Sciatic nerve (tissue), 2 donors: Measurements from ENCODE around the gene HFM1. TPM values are rescaled to one million over a fixed set of nuclear protein-coding genes. Genes with fewer than 3 reads are reported as not detected.
"Not testable (repeated sequence)": the region's sequence is repeated elsewhere in the genome, so short reads cannot be mapped to it uniquely, and the experiment has no call there.

Experiments used
- ATAC-seq: fragments of 200-7000 bp; cut with Tn5 transposase; one replicate; pipeline ENCODE4 v1.9.1; 2020; ENCODE audit warnings: mild to moderate bottlenecking, moderate library complexity
- DNase-seq: peaks from one replicate; pipeline ENCODE4 v3.0.0-alpha.2; 2020; ENCODE audit warnings: low spot score
- intact Hi-C: fragments of 100-400 bp; cut with DNase I; formaldehyde crosslinking; loops from one replicate; pipeline ENCODE4 v1.14.2; 2022
- total RNA-seq: library from RNA; stranded (reverse); fragmentation: NEBNext Ultra II Directional; extraction: Animal tissue kit (Norgen Biotek cat#: 25700); gene quantifications from one replicate; pipeline ENCODE4 v1.2.1, GENCODE V29; 2021
- donor health status: DM: no; HTN: no; CAD: no.
- donor health status: DM: no; HTN: no; CAD: no.

Gene HFM1, protein sequence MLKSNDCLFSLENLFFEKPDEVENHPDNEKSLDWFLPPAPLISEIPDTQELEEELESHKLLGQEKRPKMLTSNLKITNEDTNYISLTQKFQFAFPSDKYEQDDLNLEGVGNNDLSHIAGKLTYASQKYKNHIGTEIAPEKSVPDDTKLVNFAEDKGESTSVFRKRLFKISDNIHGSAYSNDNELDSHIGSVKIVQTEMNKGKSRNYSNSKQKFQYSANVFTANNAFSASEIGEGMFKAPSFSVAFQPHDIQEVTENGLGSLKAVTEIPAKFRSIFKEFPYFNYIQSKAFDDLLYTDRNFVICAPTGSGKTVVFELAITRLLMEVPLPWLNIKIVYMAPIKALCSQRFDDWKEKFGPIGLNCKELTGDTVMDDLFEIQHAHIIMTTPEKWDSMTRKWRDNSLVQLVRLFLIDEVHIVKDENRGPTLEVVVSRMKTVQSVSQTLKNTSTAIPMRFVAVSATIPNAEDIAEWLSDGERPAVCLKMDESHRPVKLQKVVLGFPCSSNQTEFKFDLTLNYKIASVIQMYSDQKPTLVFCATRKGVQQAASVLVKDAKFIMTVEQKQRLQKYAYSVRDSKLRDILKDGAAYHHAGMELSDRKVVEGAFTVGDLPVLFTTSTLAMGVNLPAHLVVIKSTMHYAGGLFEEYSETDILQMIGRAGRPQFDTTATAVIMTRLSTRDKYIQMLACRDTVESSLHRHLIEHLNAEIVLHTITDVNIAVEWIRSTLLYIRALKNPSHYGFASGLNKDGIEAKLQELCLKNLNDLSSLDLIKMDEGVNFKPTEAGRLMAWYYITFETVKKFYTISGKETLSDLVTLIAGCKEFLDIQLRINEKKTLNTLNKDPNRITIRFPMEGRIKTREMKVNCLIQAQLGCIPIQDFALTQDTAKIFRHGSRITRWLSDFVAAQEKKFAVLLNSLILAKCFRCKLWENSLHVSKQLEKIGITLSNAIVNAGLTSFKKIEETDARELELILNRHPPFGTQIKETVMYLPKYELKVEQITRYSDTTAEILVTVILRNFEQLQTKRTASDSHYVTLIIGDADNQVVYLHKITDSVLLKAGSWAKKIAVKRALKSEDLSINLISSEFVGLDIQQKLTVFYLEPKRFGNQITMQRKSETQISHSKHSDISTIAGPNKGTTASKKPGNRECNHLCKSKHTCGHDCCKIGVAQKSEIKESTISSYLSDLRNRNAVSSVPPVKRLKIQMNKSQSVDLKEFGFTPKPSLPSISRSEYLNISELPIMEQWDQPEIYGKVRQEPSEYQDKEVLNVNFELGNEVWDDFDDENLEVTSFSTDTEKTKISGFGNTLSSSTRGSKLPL (N-terminal part only)
- 2.3 TPM for total RNA-seq

DNA sequence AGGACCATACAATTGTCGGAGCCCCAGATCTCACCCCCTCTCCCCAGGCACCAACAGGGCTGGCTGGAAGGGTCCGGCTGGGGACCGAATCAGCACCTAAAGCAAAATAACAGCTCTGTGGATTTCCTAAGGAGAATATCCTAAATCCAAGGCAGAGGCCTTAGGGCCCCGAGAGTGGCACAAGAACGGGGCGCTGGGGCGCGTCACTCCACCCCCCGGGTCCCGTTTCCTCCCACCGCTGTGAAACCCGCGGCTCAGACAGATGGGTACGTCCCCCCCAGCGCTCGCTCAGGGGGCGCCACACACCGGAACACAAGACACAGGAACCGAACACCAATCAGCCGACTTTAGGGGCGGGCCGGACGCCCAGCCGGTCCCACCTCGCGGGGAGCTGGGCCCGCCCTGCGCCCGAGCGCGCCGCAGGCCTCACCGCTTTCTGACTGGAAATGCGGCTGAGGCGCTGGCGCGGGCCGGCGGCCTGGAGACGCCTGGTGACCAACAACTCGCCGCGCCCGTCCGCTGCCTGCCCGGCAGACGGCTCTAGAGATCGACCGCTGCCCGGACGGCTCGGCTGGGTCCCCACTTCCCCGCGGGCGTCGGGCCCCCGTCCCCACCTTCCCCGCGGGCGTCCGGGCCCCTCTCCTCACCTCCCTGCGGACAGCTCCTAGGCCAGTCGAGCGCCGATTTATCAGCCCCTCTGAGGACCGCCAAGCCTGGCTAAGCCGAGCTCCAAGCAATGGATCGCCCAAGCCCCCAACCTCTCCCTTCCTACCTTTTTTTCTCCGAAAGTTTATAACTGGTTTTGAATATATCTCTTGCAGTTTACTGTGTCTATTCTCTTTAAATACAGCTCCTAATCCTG lies at the start of gene HFM1:
TSS of gene HFM1 (minus strand) at position 687 of the 862 bp plus-strand sequence. CDS start 3,755 bp downstream, outside the sequence.
- ATAC-seq (peak; percentile 97), DNase-seq (peak; percentile 83)
- intact Hi-C loops = no loop called here

DNA sequence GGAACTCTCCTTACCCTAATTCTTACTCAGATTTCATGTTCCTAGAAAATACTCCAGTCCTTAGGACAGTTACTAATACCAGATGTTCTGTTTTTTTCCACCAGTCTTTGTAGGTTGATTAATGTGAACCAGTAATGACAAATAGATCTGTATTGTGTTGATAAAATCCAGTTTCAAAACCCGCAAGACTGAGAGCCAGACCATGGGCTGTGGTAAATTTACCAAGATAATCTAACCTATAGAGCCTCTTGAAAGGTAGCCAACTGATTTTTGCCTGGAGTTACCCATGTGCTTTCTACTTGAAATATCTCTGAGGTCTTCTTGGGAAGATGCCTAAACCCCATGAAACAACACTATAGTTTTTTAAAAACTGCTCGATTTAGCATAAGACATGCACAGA lies 49.5 kb upstream of the HFM1 start:
- ATAC-seq = no peak
- no peak for DNase-seq
- intact Hi-C loops = no loop called here

DNA sequence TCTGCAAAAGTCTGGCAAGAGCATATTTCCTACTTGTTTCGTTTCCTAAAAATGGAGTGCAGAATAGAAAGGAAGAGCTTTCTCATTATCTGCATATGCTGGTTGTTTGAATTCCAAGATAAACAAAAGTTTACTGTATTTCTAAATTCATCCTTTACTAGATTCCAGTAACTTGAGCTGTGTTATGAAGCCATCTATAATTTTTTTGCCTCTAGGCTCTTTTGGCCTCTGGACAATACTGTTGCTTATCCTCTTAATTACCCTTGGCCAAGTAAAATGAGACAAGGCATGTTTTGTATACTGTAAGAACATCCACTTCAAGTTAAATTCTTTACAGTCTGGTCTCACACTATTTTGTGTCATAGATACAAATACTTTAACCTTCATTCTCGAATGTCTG lies 45.6 kb upstream of the HFM1 start:
- no peak for ATAC-seq
- intact Hi-C loops = no loop called here
- DNase-seq = no peak

DNA sequence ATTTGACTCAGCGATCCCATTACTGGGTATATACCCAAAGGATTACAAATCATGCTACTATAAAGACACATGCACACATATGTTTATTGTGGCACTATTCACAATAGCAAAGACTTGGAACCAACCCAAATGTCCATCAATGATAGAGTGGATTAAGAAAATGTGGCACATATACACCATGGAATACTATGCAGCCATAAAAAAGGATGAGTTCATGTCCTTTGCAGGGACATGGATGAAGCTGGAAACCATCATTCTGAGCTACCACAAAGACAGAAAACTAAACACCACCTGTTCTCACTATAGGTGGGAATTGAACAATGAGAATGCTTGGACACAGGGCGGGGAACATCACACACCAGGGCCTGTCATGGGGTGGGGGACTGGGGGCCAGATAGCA lies 43.1 kb upstream of the HFM1 start:
- DNase-seq, ATAC-seq, intact Hi-C loops: not testable (repeated sequence)

DNA sequence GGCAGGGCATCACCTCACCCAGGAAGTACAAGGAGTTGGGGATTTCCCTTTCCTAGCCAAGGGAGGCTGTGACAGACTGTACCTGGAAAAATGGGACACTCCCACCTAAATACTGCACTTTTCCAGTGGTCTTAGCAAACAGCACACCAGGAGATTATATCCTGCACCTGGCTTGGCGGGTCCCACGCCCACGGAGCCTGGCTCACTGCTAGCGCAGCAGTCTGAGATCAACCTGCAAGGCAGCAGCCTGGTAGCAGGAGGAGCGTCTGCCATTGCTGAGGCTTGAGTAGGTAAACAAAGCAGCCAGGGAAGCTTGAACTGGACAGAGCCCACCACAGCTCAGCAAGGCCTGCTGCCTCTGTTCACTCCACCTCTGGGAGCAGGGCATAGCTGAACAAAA lies 37.3 kb upstream of the HFM1 start:
- DNase-seq, intact Hi-C loops, ATAC-seq: not testable (repeated sequence)

DNA sequence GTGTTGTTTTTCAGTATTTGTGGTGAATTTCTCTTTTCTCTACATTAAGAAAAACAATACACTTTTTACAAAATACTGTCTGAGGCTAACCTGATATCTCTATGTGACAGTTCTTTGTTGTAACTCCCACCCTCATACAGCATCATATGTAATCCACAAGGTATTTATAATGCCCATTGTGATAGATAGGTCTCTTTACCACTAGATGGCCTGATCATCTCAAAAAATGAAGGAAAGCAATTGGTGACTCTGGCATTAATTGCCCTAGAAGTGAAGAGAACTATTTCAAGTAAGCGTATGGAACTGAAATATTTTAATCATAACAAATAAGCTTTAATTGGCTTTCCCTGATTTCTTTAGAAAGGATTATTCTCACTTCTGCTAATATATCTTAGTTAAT lies 36.2 kb upstream of the HFM1 start:
- intact Hi-C loops = no loop called here
- DNase-seq (no peak), ATAC-seq (no peak)

DNA sequence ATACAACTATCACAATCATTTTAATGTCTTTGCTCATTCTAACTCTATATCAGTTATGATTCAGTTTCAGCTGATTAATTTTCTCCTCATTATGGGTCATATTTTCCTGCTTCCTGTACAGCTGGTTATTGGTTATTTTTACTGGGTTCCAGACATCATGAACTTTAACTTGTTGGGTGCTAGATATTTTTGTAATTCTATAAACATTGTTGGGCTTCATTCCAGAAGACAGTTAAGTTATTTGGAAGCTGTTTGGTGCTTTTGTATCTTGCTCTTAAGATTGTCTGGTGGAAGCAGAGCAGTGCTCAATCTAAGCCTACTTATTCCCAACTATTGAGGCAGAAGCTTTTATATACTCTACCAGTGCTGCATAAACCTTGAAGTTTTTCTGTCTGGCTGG lies 34.4 kb upstream of the HFM1 start:
- no peak for DNase-seq
- intact Hi-C loops = no loop called here
- no peak for ATAC-seq

DNA sequence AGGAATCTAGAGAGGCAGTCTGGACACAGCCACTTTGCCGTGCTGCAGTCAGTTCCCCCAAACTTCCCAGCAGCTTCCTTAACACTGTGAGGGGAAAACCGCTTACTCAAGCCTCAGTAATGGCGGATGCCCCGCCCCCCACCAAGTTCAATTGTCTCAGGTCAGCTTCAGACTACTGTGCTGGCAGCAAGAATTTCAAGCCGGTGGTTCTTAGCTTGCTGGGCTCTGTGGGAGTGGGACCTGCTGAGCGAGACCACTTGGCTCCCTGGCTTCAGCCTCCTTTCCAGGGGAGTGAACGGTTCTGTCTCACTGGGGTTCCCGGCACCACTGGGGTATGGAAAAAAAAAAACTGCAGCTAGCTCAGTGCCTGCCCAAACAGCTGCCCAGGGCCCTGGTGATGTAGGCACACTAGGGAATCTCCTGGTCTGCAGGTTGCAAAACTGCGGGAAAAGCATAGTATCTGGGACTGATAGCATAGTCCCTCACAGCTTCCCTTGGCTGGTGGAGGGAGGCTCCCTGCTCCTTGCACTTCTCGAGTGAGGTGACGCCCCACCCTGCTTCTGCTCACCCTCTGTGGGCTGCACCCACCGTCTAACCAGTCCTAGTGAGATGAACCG lies 23.7 kb upstream of the HFM1 start:
- DNase-seq = no peak
- intact Hi-C loops = no loop called here

DNA sequence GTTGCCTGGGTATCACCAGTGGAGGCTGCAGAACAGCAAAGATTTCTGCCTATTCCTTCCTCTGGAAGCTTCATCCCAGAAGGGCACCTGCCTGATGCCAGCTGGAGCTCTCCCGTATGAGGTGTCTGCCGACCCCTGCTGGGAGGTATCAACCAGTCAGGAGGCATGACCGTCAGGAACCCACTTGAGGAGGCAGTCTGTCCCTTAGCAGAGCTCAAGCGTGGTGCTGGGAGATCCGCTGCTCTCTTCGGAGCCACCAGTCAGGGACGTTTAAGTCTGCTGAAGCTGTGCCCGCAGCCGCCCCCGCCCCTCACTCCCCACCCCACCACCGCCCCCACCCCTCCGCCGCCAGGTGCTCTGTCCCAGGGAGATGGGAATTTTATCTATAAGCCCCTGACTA lies 23.1 kb upstream of the HFM1 start:
- ATAC-seq (no peak), DNase-seq (no peak)
- intact Hi-C loops = no loop called here

More for the DNA sequence above, 23.7 kb upstream of the HFM1 start:
- no peak for ATAC-seq

DNA sequence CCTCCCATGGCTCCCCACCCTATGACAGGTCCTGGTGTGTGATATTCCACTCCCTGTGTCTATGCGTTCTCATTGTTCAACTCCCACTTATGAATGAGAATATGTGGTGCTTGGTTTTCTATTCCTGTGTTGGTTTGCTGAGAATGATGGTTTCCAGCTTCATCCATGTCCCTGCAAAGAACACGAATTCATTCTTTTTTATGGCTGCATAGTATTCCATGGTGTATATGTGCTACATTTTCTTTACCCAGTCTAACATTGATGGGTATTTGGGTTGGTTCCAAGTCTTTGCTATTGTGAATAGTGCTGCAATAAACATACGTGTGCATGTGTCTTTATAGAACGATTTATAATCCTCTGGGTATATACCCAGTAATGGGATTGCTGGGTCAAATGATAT lies 17.9 kb upstream of the HFM1 start:
- DNase-seq, intact Hi-C loops, ATAC-seq: not testable (repeated sequence)

DNA sequence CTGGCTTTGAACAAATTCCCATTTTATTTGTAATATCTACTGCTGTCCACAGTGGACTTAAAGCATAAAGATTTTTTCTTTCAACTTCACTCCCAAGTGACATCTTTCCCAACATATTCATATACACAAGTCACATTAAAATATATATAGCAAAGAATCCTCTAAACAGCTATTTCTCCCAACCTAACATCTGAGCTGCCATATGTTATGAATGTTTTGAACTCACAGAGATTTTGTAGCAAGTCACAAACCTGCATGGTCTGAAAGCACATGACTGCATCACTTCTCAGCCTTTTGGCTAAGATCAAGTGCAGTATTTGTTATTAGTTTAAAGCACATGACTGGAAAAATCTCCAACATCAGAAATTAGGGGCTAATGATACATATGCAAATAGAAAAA lies 7.7 kb upstream of the HFM1 start:
- intact Hi-C loops = no loop called here
- no peak for DNase-seq
- no peak for ATAC-seq

DNA sequence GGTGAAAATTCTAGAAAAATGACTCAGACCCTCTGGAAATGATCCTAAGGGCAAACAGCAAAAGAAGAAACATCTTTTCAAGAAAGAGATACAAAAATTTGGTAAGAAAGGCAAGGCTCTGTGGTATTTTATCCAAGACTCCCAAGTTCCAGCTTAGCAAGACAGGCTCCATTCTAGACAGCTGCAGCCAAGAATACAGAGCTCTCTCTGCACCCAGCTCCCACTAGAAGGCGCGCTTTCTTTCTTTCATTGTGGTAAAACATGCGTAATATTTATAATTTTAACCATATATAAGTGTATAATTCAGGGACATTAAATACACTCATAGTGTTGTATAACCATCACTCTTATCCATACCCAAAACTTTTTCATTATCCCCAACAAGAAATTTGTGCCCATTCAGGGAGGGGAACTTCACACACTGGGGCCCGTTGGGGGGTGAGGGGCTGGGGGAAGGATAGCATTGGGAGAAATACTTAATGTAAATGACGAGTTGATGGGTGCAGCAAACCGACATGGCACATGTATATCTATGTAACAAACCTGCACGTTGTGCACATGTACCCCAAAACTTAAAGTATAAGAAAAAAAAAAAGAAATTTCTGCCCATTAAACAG lies 2.2 kb upstream of the HFM1 start:
- intact Hi-C loops = no loop called here
- DNase-seq (no peak), ATAC-seq (no peak)

DNA sequence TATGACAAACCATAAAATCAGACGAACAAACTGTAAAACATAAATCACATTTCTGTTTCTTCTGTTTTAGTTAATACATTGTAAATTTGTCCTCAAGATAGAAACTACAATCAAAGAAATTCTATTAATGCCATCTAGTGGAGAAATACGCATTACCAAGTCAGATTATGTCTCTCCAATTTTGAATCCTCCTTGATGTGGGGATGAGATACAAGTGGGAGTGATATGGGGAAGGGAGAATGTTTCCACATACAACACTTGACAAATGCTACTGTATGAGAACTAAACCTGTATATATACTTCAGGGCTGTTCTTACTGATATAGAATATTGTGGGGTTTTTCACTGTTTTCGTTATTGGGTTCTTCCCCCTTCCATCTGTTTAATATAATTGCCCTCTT lies 2.6 kb downstream of the HFM1 start:
- no peak for ATAC-seq
- intact Hi-C loops = no loop called here
- DNase-seq = no peak

DNA sequence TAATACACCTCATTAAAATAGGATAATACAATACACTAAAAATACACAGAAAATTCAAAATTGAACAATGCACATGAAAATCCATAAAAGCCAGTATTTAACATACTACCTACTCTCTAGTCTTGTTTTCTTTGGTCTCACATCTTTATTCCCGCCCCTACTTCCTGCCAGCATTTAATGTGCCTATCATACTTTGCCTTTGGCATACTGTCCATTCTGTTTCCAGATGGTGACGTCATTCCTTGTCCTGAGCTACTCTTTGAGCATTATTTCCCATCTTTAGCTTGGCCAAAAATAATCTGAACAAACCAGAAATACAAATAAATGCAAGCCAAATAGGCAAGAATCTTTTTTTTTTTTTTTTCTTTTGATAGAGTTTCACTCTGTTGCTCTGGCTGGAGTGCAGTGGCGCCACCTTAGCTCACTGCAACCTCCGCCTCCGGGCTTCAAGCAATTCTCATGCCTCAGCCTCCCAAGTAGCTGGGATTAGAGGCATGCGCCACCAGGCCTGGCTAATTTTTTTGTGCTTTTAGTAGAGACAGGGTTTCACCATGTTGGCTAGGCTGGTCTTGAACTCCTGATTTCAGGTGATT lies 4.4 kb downstream of the HFM1 start:
- DNase-seq = no peak
- intact Hi-C loops = no loop called here
- ATAC-seq = no peak

DNA sequence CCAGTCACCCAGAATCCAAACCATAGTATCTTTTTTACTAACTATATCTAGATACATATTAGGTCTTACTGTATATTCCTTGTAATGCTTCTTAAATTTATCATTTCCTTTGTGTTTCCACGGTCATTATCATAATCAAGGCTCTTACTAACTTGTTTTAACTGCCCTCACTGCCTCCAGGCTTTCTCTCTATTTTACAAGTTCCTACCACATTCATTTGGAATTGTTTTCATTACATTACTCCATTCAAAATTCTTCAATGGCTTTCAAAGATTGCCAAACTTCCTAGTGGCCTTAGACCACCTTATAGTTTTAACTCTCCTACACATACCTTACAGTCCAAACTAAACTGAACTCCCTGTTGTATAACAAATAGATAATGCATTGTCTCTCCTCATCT lies 6.3 kb downstream of the HFM1 start:
- ATAC-seq (no peak), DNase-seq (no peak)
- intact Hi-C loops = no loop called here

DNA sequence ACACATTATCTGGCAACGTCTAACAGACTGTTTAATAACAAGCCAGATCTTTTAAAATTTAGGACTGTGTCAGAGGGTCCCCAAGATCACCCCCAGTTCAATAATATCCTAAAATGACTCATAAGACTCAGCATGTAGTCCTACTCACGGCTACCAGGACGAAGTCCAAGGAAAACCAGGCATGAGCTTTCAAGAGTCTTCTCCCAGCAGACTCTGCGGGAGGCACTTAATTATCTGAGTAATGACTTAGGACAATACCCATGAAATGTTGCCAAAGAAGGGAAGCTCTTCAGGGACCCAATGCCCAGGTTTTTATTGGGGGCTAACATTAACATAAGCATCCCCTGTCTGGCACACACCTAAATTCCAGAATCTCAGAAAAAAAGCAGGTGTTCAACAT lies 7.0 kb downstream of the HFM1 start:
- ATAC-seq (no peak), DNase-seq (no peak)
- intact Hi-C loops = no loop called here

DNA sequence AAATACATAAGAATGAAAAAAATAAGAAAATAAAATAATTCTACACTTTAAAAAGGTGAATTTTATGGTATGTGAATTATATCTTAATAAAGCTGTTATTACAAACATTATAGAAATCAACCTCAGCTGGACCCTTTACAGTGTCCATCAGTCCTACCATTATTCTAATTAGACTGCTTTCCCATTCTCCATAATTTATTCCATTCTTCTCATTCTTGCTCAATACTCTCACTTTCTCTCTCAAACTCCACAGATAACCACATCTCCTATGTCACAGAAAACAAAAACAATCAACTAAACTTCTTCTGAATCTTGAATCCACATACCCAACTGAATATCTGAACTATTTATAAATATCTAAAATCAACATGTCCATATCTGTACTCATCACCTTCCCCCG lies 11.6 kb downstream of the HFM1 start:
- intact Hi-C loops = no loop called here
- no peak for ATAC-seq
- DNase-seq = no peak
